ENCODE results near the gene PRPH. TPM values are rescaled to one million over a fixed set of nuclear protein-coding genes. Genes with fewer than 3 reads are reported as not detected.

PRPH gene
- polyA plus RNA-seq, 2 of the 4 experiments (the other 2 are of a cell fraction), result 0.50 to 1.7 TPM

DNA sequence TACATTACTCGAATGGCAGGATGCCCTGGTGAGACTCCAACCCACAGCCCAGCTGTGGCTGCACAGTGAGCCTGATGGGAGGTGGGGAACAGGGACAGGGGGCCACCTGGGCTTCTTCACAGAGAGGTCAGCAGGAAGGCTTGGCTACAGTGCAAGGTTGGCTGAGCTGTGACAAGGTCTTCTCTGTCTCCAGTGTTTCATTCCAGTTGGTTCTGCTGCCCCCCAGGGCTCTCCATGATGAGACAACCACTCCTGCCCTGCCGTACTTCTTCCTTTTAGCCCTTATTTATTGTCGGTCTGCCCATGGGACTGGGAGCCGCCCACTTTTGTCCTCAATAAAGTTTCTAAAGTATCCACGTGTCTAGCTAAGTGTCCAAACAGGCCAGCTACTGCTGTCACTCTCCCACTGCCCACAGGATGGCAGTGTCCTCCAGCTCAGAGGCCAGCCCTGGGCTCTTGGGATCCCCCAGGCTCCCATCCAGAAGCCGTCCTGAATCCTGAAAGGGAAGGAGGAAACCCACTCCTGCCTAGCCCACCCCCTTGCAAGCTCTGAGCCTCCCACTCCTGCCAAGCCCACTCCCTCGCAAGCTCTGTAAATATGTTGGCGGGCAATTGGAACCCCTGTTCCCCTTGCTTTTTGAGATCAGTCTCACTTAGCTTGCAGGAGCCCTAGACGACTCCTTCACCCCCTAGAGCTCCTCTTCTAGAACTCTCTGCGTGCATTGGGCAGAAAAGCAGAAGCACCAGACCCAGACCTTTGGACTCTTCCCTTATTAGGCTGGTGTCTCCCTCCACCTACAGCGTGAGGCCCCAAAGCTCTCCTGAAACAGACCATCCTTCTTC is 36.7 kb downstream of the PRPH start:
- FAIRE-seq (peak; percentile 49), ATAC-seq (peak; percentile 88 to 93), DNase-seq (ENCODE audit: low read depth in 1 of 2, low spot score in 1 of 2) (peak; percentile 83 to 90)
- Histone ChIP-seq H3K4me3 (no peak overlapping the region), H3K4me1 (peaks cover 6% of the 10 kb centered on the region; the same call in 2 of the 3 replicates), H3K9me3 (no peaks in the 10 kb centered on the region), H3K27ac (peak overlapping the region in 1 of 2 experiments; percentile 28; a peak in 1 of 6 replicates), H3K4me2 (no peak overlapping the region)
- ChIA-PET POLR2A (interaction anchor here (0.9 to 1.6 kb wide), 4 partner anchors 9 to 236 kb away, joined by 3 to 13 read pairs (median 4); partner anchors contain the start of gene TROAP), CTCF (interaction anchor here (0.6 to 6.5 kb wide), 55 partner anchors 11 to 378 kb away, joined by 3 to 144 read pairs (median 6); partner anchors contain the start of genes DNAJC22, KCNH3, PRPH and SPATS2)
- TF ChIP-seq, protein P1, sequence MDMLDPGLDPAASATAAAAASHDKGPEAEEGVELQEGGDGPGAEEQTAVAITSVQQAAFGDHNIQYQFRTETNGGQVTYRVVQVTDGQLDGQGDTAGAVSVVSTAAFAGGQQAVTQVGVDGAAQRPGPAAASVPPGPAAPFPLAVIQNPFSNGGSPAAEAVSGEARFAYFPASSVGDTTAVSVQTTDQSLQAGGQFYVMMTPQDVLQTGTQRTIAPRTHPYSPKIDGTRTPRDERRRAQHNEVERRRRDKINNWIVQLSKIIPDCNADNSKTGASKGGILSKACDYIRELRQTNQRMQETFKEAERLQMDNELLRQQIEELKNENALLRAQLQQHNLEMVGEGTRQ (IDR thresholded peaks at IDR 0.05), result no peak
- TF ChIP-seq KDM5A (IDR thresholded peaks at IDR 0.05), result no peak
- peak; percentile 76 for TF ChIP-seq MAX (IDR thresholded peaks at IDR 0.05)
- no peak for TF ChIP-seq ESRRA (IDR thresholded peaks at IDR 0.05; ENCODE audit: borderline replicate concordance, low read length)
- TF ChIP-seq HOXA7 (CRISPR knock-in tag; IDR thresholded peaks at IDR 0.05), result no peak
- no peak for TF ChIP-seq POLR2A (IDR thresholded peaks at IDR 0.05; ENCODE audit: low read length)
- TF ChIP-seq, protein P2, sequence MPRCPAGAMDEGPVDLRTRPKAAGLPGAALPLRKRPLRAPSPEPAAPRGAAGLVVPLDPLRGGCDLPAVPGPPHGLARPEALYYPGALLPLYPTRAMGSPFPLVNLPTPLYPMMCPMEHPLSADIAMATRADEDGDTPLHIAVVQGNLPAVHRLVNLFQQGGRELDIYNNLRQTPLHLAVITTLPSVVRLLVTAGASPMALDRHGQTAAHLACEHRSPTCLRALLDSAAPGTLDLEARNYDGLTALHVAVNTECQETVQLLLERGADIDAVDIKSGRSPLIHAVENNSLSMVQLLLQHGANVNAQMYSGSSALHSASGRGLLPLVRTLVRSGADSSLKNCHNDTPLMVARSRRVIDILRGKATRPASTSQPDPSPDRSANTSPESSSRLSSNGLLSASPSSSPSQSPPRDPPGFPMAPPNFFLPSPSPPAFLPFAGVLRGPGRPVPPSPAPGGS (IDR thresholded peaks at IDR 0.05), result no peak
- TF ChIP-seq SMC3 (IDR thresholded peaks at IDR 0.05), result peak; percentile 73
- TF ChIP-seq RCOR1 (IDR thresholded peaks at IDR 0.05; ENCODE audit: low read depth, low read length), result no peak
- TF ChIP-seq ZNF302 (CRISPR knock-in tag; IDR thresholded peaks at IDR 0.05), result no peak
- peak; percentile 71; the same call in 1 of the 2 replicates for TF ChIP-seq MYC (IDR thresholded peaks at IDR 0.05; ENCODE audit: borderline replicate concordance, low read length)
- TF ChIP-seq CTCF (IDR thresholded peaks at IDR 0.05), result peak; percentile 82
- TF ChIP-seq FOSB (CRISPR knock-in tag; IDR thresholded peaks at IDR 0.05), result no peak
- no peak for TF ChIP-seq EP300 (IDR thresholded peaks at IDR 0.05)
- TF ChIP-seq MAFK (IDR thresholded peaks at IDR 0.05; ENCODE audit: partially characterized antibody), result no peak
- no peak for TF ChIP-seq CHD4 (IDR thresholded peaks at IDR 0.05; ENCODE audit: borderline replicate concordance)
- TF ChIP-seq JUNB (IDR thresholded peaks at IDR 0.05), result no peak
- no peak for TF ChIP-seq RARB (CRISPR knock-in tag; IDR thresholded peaks at IDR 0.05)
- TF ChIP-seq ZSCAN20 (CRISPR knock-in tag; IDR thresholded peaks at IDR 0.05), result no peak
- no peak for TF ChIP-seq ATOH8 (CRISPR knock-in tag; IDR thresholded peaks at IDR 0.05; ENCODE audit: low read depth)
- no peak for TF ChIP-seq HOXB5 (CRISPR knock-in tag; IDR thresholded peaks at IDR 0.05)
- TF ChIP-seq, protein P3, sequence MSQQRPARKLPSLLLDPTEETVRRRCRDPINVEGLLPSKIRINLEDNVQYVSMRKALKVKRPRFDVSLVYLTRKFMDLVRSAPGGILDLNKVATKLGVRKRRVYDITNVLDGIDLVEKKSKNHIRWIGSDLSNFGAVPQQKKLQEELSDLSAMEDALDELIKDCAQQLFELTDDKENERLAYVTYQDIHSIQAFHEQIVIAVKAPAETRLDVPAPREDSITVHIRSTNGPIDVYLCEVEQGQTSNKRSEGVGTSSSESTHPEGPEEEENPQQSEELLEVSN (IDR thresholded peaks at IDR 0.05; ENCODE audit: borderline replicate concordance, low read depth), result no peak
- peak; percentile 85 to 86 for TF ChIP-seq RAD21 (conservative IDR thresholded peaks at IDR 0.05 in 1 of 2, IDR thresholded peaks at IDR 0.05 in 1 of 2)
- TF ChIP-seq, protein P4, sequence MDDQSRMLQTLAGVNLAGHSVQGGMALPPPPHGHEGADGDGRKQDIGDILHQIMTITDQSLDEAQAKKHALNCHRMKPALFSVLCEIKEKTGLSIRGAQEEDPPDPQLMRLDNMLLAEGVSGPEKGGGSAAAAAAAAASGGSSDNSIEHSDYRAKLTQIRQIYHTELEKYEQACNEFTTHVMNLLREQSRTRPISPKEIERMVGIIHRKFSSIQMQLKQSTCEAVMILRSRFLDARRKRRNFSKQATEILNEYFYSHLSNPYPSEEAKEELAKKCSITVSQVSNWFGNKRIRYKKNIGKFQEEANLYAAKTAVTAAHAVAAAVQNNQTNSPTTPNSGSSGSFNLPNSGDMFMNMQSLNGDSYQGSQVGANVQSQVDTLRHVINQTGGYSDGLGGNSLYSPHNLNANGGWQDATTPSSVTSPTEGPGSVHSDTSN (IDR thresholded peaks at IDR 0.05), result no peak
- TF ChIP-seq ZFP36 (IDR thresholded peaks at IDR 0.05; ENCODE audit: borderline replicate concordance, partially characterized antibody), result no peak
- no peak for TF ChIP-seq CHD2 (IDR thresholded peaks at IDR 0.05; ENCODE audit: low read length, partially characterized antibody)
- no peak for TF ChIP-seq RFX5 (IDR thresholded peaks at IDR 0.05)
- TF ChIP-seq HEYL (CRISPR knock-in tag; IDR thresholded peaks at IDR 0.05), result no peak
- no peak for TF ChIP-seq HMGXB4 (CRISPR knock-in tag; IDR thresholded peaks at IDR 0.05; ENCODE audit: borderline replicate concordance)
- TF ChIP-seq EHMT2 (IDR thresholded peaks at IDR 0.05; ENCODE audit: low read depth), result no peak
- TF ChIP-seq RNF2 (IDR thresholded peaks at IDR 0.05; ENCODE audit: borderline replicate concordance, low read depth), result no peak
- WGBS (ENCODE audit: missing lambda C conversion rate), result 59% methylated on average over 11 of the region's 11 CpGs

Data from A549 (cell line).